ENCODE data around the gene SYT3.

SYT3 gene

DNA sequence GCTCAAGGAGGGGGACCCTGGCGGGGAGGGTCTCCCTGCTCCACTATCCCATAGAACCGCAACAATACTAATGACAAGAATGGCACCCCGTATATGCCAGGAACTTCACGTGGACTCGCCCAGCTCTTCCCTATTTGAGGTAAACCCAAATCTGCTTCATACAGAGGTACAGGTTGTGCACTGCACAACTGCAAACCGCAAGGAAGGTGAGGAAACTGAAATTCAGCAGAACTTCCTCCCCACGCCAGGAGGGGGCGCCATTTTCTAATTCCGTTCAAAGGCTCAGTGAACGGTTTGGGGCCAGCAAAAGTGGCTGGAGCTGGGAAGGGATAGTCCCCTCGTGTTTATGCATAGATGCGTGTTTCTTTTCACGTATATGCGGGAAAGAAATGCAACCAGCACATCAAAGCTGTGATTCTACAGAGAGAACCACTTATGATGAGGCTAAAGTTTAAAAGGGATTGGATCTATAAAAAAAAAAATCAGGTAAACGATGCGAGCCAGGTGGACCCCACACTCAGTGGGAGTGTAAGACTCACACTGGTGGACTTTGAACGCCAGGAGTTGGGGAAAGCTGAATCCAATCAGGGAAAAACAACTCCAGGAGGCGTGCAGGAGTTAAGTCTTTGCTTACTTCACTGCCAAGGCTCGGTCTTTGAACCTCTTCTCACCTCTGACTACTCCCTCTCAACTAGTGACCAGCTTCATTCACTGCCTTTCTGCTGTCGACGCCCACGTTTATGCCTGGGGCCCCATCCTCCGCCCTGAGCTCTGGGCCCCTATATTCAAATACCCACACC, 29.8 kb upstream of the SYT3 start (continued):
- TF ChIP-seq ZNF785 (tag by site-specific recombination; IDR thresholded peaks at IDR 0.05) (no peak), ZNF514 (tag by site-specific recombination; IDR thresholded peaks at IDR 0.05) (no peak), ZNF266 (tag by site-specific recombination; IDR thresholded peaks at IDR 0.05; ENCODE audit: low read depth) (no peak), ZNF513 (tag by site-specific recombination; IDR thresholded peaks at IDR 0.05) (no peak), ZBTB17 (tag by site-specific recombination; IDR thresholded peaks at IDR 0.05) (no peak), ZNF335 (tag by site-specific recombination; conservative IDR thresholded peaks at IDR 0.05) (no peak), ZBTB8A (tag by site-specific recombination; IDR thresholded peaks at IDR 0.05) (no peak), ZNF623 (tag by site-specific recombination; IDR thresholded peaks at IDR 0.05) (no peak), ZNF768 (tag by site-specific recombination; IDR thresholded peaks at IDR 0.05) (no peak), ZNF24 (tag by site-specific recombination; IDR thresholded peaks at IDR 0.05) (no peak), ZFHX2 (tag by site-specific recombination; conservative IDR thresholded peaks at IDR 0.05) (peak; percentile 61), CTCF (tag by site-specific recombination; IDR thresholded peaks at IDR 0.05) (peak; percentile 64), MEIS1 (CRISPR knock-in tag; IDR thresholded peaks at IDR 0.05; ENCODE audit: borderline replicate concordance) (no peak), ZNF133 (tag by site-specific recombination; IDR thresholded peaks at IDR 0.05) (no peak), SP3 (tag by site-specific recombination; IDR thresholded peaks at IDR 0.05) (0 out of 2 replicates have a peak, but pooled peaks have one; percentile 19), ZNF555 (tag by site-specific recombination; conservative IDR thresholded peaks at IDR 0.05) (no peak), ZNF580 (tag by site-specific recombination; IDR thresholded peaks at IDR 0.05) (peak; percentile 38; the same call in 1 of the 2 replicates), ZNF426 (tag by site-specific recombination; IDR thresholded peaks at IDR 0.05) (no peak), ZSCAN30 (tag by site-specific recombination; IDR thresholded peaks at IDR 0.05) (no peak), ZNF19 (tag by site-specific recombination; IDR thresholded peaks at IDR 0.05; ENCODE audit: low read depth) (no peak)
- TF ChIP-seq, protein P1, sequence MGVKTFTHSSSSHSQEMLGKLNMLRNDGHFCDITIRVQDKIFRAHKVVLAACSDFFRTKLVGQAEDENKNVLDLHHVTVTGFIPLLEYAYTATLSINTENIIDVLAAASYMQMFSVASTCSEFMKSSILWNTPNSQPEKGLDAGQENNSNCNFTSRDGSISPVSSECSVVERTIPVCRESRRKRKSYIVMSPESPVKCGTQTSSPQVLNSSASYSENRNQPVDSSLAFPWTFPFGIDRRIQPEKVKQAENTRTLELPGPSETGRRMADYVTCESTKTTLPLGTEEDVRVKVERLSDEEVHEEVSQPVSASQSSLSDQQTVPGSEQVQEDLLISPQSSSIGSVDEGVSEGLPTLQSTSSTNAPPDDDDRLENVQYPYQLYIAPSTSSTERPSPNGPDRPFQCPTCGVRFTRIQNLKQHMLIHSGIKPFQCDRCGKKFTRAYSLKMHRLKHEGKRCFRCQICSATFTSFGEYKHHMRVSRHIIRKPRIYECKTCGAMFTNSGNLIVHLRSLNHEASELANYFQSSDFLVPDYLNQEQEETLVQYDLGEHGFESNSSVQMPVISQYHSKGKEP (tag by site-specific recombination; IDR thresholded peaks at IDR 0.05): no peak
- TF ChIP-seq, protein P2, sequence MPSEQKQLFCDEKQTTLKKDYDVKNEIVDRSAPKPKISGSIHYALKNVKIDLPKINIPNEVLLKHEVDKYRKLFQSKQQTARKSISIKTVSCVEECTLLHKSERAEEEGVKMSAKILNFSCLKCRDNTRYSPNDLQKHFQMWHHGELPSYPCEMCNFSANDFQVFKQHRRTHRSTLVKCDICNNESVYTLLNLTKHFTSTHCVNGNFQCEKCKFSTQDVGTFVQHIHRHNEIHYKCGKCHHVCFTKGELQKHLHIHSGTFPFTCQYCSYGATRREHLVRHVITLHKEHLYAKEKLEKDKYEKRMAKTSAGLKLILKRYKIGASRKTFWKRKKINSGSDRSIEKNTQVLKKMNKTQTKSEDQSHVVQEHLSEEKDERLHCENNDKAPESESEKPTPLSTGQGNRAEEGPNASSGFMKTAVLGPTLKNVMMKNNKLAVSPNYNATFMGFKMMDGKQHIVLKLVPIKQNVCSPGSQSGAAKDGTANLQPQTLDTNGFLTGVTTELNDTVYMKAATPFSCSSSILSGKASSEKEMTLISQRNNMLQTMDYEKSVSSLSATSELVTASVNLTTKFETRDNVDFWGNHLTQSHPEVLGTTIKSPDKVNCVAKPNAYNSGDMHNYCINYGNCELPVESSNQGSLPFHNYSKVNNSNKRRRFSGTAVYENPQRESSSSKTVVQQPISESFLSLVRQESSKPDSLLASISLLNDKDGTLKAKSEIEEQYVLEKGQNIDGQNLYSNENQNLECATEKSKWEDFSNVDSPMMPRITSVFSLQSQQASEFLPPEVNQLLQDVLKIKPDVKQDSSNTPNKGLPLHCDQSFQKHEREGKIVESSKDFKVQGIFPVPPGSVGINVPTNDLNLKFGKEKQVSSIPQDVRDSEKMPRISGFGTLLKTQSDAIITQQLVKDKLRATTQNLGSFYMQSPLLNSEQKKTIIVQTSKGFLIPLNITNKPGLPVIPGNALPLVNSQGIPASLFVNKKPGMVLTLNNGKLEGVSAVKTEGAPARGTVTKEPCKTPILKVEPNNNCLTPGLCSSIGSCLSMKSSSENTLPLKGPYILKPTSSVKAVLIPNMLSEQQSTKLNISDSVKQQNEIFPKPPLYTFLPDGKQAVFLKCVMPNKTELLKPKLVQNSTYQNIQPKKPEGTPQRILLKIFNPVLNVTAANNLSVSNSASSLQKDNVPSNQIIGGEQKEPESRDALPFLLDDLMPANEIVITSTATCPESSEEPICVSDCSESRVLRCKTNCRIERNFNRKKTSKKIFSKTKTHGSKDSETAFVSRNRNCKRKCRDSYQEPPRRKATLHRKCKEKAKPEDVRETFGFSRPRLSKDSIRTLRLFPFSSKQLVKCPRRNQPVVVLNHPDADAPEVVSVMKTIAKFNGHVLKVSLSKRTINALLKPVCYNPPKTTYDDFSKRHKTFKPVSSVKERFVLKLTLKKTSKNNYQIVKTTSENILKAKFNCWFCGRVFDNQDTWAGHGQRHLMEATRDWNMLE (tag by site-specific recombination; conservative IDR thresholded peaks at IDR 0.05; ENCODE audit: low read depth): no peak

Data from HEK293 (cell line).